SK-N-MC (cell line): ENCODE results near the gene COX7A2.

Experiments
- DNase-seq: peaks from one replicate; pipeline ENCODE4 v3.0.0-alpha.2; 2011; ENCODE audit warnings: low read depth, low spot score
- H3K27ac ChIP-seq: fragments of 200-600 bp; sonication (generic); 2 replicates; pipeline ENCODE4 v1.5.1; 2016; ENCODE audit warnings: mixed run types
- H3K36me3 ChIP-seq: fragments of 200-600 bp; sonication (generic); 2 replicates; pipeline ENCODE4 v1.6.1; 2017; ENCODE audit warnings: antibody characterized with exemption, low read length, mixed read lengths; ENCODE audit not compliant: insufficient read depth
- H3K4me3 ChIP-seq: fragments of 200-600 bp; sonication (generic); 2 replicates; pipeline ENCODE4 v1.5.1; 2016
- H3K9ac ChIP-seq: fragments of 200-600 bp; sonication (generic); 2 replicates; pipeline ENCODE4 v1.8.0; 2017; ENCODE audit warnings: mixed run types, mixed read lengths; ENCODE audit not compliant: insufficient read length
- H3K9me3 ChIP-seq: fragments of 200-600 bp; sonication (generic); 2 replicates; pipeline ENCODE4 v1.6.1; 2017; ENCODE audit warnings: low read depth, mild to moderate bottlenecking, antibody characterized with exemption, low read length, moderate library complexity, mixed read lengths
- EZH2 ChIP-seq: fragments of 200-600 bp; sonication (generic); IDR thresholded peaks from one replicate; pipeline ENCODE4 v1.6.1; 2017; ENCODE audit warnings: antibody characterized with exemption
- FOXP2 ChIP-seq: optimal IDR thresholded peaks from 2 replicates; pipeline ENCODE3; 2011; ENCODE audit warnings: mild to moderate bottlenecking, moderate library complexity; ENCODE audit not compliant: insufficient read depth; ENCODE audit errors: extremely low read length, control extremely low read depth
- POLR2AphosphoS5 ChIP-seq: IDR thresholded peaks from 2 replicates; pipeline ENCODE4 v1.6.1; 2012; ENCODE audit warnings: mild to moderate bottlenecking, low read depth, low read length, borderline replicate concordance

Gene COX7A2

DNA sequence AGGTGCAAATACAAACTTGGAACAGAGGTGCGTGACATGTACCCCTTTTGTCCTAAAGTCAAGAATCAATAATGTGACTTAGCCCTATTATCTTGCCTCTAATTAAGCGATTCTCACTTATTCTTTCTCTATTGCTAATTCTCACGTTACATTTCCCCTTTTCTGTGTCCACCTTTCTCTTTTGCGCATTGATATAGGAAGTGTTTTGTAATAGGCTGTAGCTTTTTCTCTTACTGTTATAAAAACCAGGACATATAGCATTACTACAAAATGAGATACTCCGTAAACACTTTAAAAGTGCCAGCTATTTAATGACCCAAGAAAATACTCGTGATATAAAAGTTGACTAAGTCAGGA, 41.7 kb upstream of the COX7A2 start:
- Histone ChIP-seq H3K9me3 (no peaks in the 10 kb centered on the region), H3K4me3 (peak overlapping the region; percentile 91), H3K27ac (no peak overlapping the region), H3K36me3 (no peaks in the 10 kb centered on the region), H3K9ac (peak overlapping the region; percentile 82)
- no peak for TF ChIP-seq FOXP2
- no peak for DNase-seq

DNA sequence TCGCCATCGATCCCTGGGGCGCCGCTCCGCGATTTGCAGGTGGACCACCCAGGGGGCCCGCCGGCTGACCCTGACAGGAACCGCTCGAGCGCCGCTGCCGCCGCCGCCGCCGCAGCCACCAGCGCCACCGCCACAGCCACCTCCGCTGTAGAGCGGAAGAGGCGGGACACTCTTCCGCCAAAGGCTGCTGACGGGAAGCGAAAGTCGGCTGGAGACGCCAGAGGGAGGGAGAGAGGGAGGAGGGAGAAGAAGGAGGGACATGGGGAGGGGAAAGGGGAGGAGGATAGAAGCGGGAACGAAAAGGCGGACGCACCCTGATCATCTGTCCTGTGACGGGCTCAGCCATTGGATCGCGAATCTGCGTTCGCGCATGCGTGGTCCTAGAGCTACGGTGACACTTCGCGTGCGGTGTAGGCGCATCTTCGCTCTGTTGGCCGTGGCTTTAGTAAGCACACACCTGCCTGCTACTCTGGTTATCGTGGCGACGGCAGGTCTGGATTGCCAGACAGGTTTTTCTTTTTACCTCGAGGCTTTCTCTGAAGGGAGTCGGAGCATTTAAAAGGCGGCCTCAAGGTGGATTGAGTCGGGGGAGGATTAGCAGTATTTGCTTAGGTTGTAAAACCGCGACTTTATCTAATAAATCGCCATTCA, 41.2 kb upstream of the COX7A2 start, which contains the start of gene TMEM30A:
TMEM30A (minus strand) TSS at position 161 of the 651 bp plus-strand sequence; CDS start at position 7, 154 bp downstream.
- Histone ChIP-seq H3K9ac (peak within 1 kb of the TSS; percentile 95), H3K27ac (0 out of 2 replicates have a peak within 1 kb of the TSS, but pooled peaks have one; percentile 23), H3K4me3 (peak within 1 kb of the TSS; percentile 91), H3K9me3 (no peaks in the 10 kb centered on the region), H3K36me3 (no peaks in the 10 kb centered on the region)
- peak; percentile 99 for TF ChIP-seq POLR2AphosphoS5
- peak; percentile 61 for TF ChIP-seq FOXP2
- no peak for TF ChIP-seq EZH2
- DNase-seq: peak; percentile 95

- H3K27ac ChIP-seq: 0 out of 2 replicates have a peak overlapping the region, but pooled peaks have one; percentile 23
- H3K4me3 ChIP-seq: peak overlapping the region; percentile 91
- TF ChIP-seq POLR2AphosphoS5: no peak
- TF ChIP-seq FOXP2: no peak
- TF ChIP-seq EZH2: no peak
- no peaks in the 10 kb centered on the region for H3K9me3 ChIP-seq
- no peak for DNase-seq
- no peaks in the 10 kb centered on the region for H3K36me3 ChIP-seq
- peak overlapping the region; percentile 95 for H3K9ac ChIP-seq
Measured at GRCh38 chr6:75283907-75284631, 40.5 kb upstream of the COX7A2 start.

DNA sequence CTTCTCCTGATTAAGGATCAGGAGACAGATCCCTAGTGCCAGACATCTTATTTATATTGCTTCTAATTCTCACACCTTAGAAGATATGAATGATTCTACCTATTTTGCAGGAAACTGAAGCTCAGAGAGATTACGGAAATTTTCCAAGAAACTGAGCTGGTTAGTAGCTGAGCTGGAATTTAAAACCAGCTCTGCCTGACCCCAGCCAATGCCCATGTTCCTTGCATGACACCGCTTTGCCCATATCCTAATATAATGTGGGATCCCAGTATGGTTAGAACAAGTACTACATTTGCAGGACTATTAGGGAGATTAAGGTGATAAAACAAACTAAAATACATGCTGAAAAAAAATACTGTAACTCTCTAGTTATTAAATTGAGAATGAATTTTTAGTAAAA, 39.1 kb upstream of the COX7A2 start:
- no peak overlapping the region for H3K27ac ChIP-seq
- H3K36me3 ChIP-seq: no peaks in the 10 kb centered on the region
- H3K9ac ChIP-seq: peak overlapping the region; percentile 95
- DNase-seq: no peak
- H3K9me3 ChIP-seq: no peaks in the 10 kb centered on the region
- no peak for TF ChIP-seq FOXP2
- TF ChIP-seq EZH2: no peak
- no peak for TF ChIP-seq POLR2AphosphoS5
- peak overlapping the region; percentile 91 for H3K4me3 ChIP-seq

DNA sequence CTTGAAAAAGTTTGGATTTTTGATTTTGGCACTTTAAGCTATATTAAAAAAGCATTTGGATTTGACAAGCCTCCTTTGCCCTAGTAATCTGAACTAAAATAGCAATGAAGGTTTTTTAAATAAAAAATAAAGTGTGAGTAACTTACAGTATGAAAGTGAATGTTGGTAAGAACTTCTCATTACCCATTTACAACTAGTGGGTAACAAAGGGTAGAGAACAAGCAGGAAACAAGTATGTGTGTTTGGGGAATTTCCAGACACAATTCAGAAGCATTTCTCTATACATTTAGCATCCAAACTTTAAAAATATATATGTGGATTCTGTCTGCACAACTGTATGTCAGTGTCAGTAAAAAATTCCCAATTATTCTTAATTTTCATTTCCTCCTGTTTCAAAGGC, 38.1 kb upstream of the COX7A2 start:
- Histone ChIP-seq H3K36me3 (no peaks in the 10 kb centered on the region), H3K9me3 (no peaks in the 10 kb centered on the region), H3K9ac (peak overlapping the region; percentile 63), H3K4me3 (peak overlapping the region; percentile 34; the same call in 1 of the 2 replicates), H3K27ac (no peak overlapping the region)
- no peak for DNase-seq
- TF ChIP-seq EZH2 (no peak), POLR2AphosphoS5 (no peak), FOXP2 (no peak)

- Histone ChIP-seq H3K9me3 (no peaks in the 10 kb centered on the region), H3K27ac (no peak overlapping the region), H3K9ac (no peak overlapping the region), H3K4me3 (no peak overlapping the region), H3K36me3 (0 out of 2 replicates have a peak, but pooled peaks cover 4% of the 10 kb centered on the region)
- no peak for TF ChIP-seq FOXP2
- no peak for TF ChIP-seq EZH2
- no peak for DNase-seq
Measured at GRCh38 chr6:75280131-75280855, 36.7 kb upstream of the COX7A2 start.

DNA sequence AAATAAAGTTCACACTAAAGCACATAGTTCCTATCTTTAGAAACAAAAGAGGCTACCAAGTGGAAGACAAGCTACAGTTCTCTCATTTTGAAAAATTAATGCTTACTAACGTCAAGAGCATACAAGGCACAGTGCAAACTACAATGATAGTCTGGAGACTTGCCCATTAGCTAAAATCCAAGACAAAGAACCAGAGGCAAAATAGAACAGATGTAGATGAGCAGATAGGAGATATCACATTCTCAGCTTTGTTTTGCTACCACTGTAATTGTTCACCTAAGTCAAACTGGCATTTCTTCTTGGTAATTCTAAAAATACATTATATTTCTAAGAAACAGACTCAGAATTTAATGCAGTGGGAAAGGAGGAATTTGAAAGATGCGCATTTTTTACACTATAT, 35.8 kb upstream of the COX7A2 start:
- DNase-seq: no peak
- H3K27ac ChIP-seq: no peak overlapping the region
- H3K9me3 ChIP-seq: no peaks in the 10 kb centered on the region
- 0 out of 2 replicates have a peak, but pooled peaks cover 4% of the 10 kb centered on the region for H3K36me3 ChIP-seq
- H3K4me3 ChIP-seq: no peak overlapping the region
- TF ChIP-seq FOXP2 (no peak), POLR2AphosphoS5 (no peak), EZH2 (no peak)
- H3K9ac ChIP-seq: no peak overlapping the region

DNA sequence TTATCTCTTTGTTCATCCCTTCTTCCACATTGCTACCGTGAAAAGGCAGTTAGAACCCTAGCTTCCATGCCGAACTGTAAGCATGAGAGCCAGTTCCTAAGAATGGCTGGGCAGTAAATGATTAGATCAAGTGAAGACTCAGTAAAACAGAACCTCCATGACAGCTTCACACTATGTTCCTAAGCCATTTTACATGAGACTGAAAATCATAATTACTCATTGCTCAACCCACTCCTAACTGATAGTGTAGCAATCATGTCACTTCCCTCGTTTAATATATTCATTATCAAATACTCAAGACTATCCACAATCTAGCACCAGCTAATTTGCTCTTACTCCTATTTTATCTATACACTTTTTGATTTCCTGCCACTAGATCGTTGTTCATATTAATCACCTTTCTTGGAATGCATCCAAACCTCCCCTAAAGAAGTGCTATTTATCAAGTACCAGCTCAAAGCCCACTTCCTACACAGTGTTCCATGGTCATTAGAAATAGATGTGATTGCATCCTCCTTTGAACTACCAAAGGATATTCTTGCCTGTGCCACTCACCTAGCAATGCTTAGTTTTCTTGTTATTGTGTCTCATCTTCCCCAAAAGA, 35.0 kb upstream of the COX7A2 start:
- no peak for DNase-seq
- Histone ChIP-seq H3K9ac (no peak overlapping the region), H3K27ac (no peak overlapping the region), H3K36me3 (peaks cover 12% of the 10 kb centered on the region; the same call in 1 of the 2 replicates), H3K4me3 (no peak overlapping the region), H3K9me3 (no peaks in the 10 kb centered on the region)
- TF ChIP-seq POLR2AphosphoS5 (no peak), EZH2 (no peak), FOXP2 (no peak)
